Ovary (tissue), 9 donors: ENCODE results near the gene CHML. TPM values are rescaled to one million over a fixed set of nuclear protein-coding genes. Genes with fewer than 3 reads are reported as not detected.

ENCODE experiments used
- DNase-seq, 5 donors: peaks; one replicate each; pipeline ENCODE4 v3.0.0-alpha.2; 2019 to 2020
- H3K27ac ChIP-seq, 2 donors: fragments of 200-600 bp; one replicate each; pipeline versions ENCODE4 v1.5.1 to v1.8.0; 2019 to 2022
- H3K27me3 ChIP-seq: fragments of 200-600 bp; one replicate; pipeline ENCODE4 v1.8.0; 2022
- H3K36me3 ChIP-seq: fragments of 200-600 bp; sonication (generic); one replicate; pipeline ENCODE4 v1.5.1; 2019
- H3K4me1 ChIP-seq: one replicate; pipeline ENCODE4 v1.8.1; 2013; ENCODE audit warnings: mild to moderate bottlenecking, moderate library complexity; ENCODE audit not compliant: insufficient read depth
- H3K4me3 ChIP-seq: fragments of 200-600 bp; sonication (generic); one replicate; pipeline ENCODE4 v1.5.1; 2017
- H3K9me3 ChIP-seq, 2 donors: fragments of 200-600 bp in 1 of 2; sonication (generic) in 1 of 2; one replicate each; pipeline versions ENCODE4 v1.5.1 to v1.8.1; 2013 to 2019; ENCODE audit warnings: mild to moderate bottlenecking in 1 of 2, moderate library complexity in 1 of 2
- EP300 ChIP-seq: sonication (generic); formaldehyde crosslinking; IDR thresholded peaks from one replicate; pipeline ENCODE4 v1.6.1; 2017; ENCODE audit warnings: antibody characterized with exemption
- POLR2A ChIP-seq: fragments of 450-650 bp; IDR thresholded peaks from one replicate; pipeline ENCODE4 v1.6.1; 2017; ENCODE audit warnings: antibody characterized with exemption, mild to moderate bottlenecking, moderate library complexity
- WGBS, 3 donors: extraction: QIAGEN DNeasy Blood & Tissue Kit in 1 of 3; methylation state at CpG; one replicate each; pipeline versions ENCODE4 v1.1.5 to v1.1.7; 2013 to 2017; 5-methylcytosine and 5-hydroxymethylcytosine counted together
- intact Hi-C, 4 donors: fragments of 100-400 bp; cut with DNase I; formaldehyde crosslinking; loops; one replicate each; pipeline versions ENCODE4 v1.11.0 to v1.15.1; 2022 to 2023
- polyA plus RNA-seq, 2 donors: library from polyadenylated mRNA; stranded (reverse); fragments of 200-250 nt in 1 of 2; fragments of 350-450 nt in 1 of 2; fragmentation: Illumina TruSeq in 1 of 2; extraction: RNeasy Lipid Tissue Mini Kit (QIAGEN cat#74804) in 1 of 2; gene quantifications; one replicate each; pipeline ENCODE4 v1.2.3, GENCODE V29; 2013 to 2014
- total RNA-seq, 7 donors: library from RNA; depleted of rRNA in 2 of 7; stranded (reverse); fragments of >200 nt in 2 of 7; fragmentation: NEBNext Ultra II Directional in 3 of 7; extraction: Animal tissue kit (Norgen Biotek cat#: 25700) in 3 of 7; gene quantifications; one replicate each; pipeline versions ENCODE4 v1.1.0 to v1.2.4, GENCODE V29; 2016 to 2023
- TF ChIP-seq, protein P1 (sequence below), 3 donors: fragments of 450-650 bp in 2 of 3; fragments of 200-600 bp in 1 of 3; IDR thresholded peaks; one replicate each; pipeline versions ENCODE4 v1.5.1 to v1.8.0; 2016 to 2022; ENCODE audit warnings: antibody characterized with exemption in 3 of 3, mild to moderate bottlenecking in 1 of 3
- donor health status: DM: no; HTN: no; CAD: no; lungs with moderate emphysema.
- donor health status: DM: no; HTN: no; CAD: no.
- donor health status: Bipolar disorder and iron deficiency.
- donor health status: DM: yes; HTN: yes; CAD: no.
- donor health status: DM: no; HTN: no; CAD: no.
- donor health status: DM: yes; HTN: yes; CAD: no.

Gene CHML
- total and polyA plus RNA-seq, 9 donors = 5.3 to 25.1 (median 11.0) TPM

DNA sequence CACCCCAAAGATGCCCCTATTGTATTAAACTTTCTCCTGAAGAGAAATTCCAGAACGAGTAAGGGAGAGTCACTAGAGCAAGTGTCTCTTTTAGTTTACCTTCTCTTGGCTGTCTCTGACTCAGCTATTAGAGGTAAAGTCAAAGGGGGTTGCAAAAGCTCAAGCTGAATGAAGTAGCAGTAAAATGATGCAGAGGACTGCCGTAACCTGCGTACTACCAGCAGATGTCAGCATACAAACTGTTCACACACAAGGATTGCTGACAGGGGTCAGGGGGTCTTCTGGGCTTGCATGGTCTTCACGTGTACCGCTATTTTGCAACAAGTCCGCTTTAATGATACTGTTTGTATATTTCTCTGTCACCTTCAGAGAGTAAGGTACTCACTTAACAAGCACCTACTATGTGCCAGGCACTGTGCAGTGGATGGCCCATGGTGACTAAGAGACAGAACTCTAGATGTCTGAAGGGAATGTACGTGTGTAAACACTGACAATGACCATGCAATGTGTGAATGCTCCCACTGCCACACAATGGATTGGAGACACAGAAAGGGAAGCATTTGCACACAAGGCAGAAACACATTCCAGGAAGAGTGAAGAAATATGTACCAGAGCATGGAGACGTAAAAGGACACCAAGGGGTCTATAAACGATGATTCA, 34.9 kb downstream of the CHML start:
- H3K9me3 ChIP-seq = no peaks in the 10 kb centered on the region
- H3K27me3 ChIP-seq = no peaks in the 10 kb centered on the region
- no peaks in the 10 kb centered on the region for H3K36me3 ChIP-seq
- intact Hi-C loops = no loop called here
- H3K4me1 ChIP-seq = peaks cover 3% of the 10 kb centered on the region
- 77 to 79% (median 78%) methylated on average over 9 of the region's 9 CpGs for WGBS, 3 donors
- TF ChIP-seq POLR2A = no peak
- TF ChIP-seq, protein P1, sequence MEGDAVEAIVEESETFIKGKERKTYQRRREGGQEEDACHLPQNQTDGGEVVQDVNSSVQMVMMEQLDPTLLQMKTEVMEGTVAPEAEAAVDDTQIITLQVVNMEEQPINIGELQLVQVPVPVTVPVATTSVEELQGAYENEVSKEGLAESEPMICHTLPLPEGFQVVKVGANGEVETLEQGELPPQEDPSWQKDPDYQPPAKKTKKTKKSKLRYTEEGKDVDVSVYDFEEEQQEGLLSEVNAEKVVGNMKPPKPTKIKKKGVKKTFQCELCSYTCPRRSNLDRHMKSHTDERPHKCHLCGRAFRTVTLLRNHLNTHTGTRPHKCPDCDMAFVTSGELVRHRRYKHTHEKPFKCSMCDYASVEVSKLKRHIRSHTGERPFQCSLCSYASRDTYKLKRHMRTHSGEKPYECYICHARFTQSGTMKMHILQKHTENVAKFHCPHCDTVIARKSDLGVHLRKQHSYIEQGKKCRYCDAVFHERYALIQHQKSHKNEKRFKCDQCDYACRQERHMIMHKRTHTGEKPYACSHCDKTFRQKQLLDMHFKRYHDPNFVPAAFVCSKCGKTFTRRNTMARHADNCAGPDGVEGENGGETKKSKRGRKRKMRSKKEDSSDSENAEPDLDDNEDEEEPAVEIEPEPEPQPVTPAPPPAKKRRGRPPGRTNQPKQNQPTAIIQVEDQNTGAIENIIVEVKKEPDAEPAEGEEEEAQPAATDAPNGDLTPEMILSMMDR (IDR thresholded peaks at IDR 0.05) = no peak
- no peak for TF ChIP-seq EP300
- DNase-seq = no peak
- no peak overlapping the region for H3K27ac ChIP-seq
- H3K4me3 ChIP-seq = no peak overlapping the region

DNA sequence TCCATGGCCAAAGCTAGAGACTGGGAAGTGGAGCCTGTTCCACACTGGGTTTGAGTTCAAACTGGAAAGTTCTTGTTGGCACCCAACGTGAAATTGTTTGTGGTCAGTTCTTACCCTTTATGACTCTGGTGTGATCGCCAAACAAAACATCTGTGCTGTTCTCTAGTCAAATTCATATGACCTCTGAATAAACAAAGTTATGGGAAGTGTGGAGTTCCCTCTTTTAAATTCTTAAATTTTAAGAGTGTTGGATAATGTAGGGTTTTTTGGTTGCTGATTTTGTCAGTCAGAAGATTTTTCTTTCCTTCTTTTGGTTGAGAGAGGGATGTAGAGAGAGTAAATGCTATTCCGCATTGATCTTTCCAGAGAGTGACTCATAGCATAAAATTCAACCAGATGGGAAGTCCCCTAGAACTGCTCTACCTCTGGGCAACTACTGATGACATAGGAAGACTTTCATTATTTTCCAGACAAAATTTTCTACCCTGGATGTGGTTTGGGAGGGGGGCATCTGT, 36.4 kb downstream of the CHML start:
- Histone ChIP-seq H3K9me3 (no peaks in the 10 kb centered on the region), H3K4me3 (no peak overlapping the region), H3K36me3 (no peaks in the 10 kb centered on the region), H3K4me1 (no peaks in the 10 kb centered on the region), H3K27ac (no peak overlapping the region), H3K27me3 (no peaks in the 10 kb centered on the region)
- 52 to 59% (median 53%) methylated on average over 3 of the region's 3 CpGs for WGBS, 3 donors
- intact Hi-C loops = no loop called here
- TF ChIP-seq POLR2A = no peak
- TF ChIP-seq, protein P1 (IDR thresholded peaks at IDR 0.05) = no peak
- TF ChIP-seq EP300 = no peak
- no peak for DNase-seq

DNA sequence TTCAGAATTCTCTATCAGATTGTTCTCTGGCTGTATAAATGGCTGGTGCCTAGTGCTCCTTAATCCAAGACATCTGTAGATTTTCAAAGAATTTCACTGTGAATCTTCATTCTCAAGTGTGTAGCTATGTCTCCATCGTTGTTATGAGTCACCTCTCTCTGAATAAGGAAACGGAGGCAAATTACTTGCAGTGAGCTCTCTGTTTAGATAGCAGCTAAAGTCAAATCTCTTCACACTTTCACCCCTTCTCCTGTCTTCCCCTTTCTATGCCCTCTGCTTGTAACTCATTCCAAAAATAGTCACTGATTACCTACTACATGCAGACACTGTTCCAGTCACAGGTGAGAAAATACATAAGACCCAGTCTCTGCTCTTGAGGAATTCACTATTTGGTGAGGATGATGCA, 39.7 kb downstream of the CHML start:
- DNase-seq = no peak
- H3K4me1 ChIP-seq = no peaks in the 10 kb centered on the region
- TF ChIP-seq, protein P1 (IDR thresholded peaks at IDR 0.05) = no peak
- TF ChIP-seq EP300 = no peak
- no peak for TF ChIP-seq POLR2A
- intact Hi-C loops = no loop called here
- 70 to 86% (median 85%) methylated on average over 2 of the region's 2 CpGs for WGBS, 3 donors
- H3K27me3 ChIP-seq = no peaks in the 10 kb centered on the region
- no peak overlapping the region for H3K27ac ChIP-seq
- H3K36me3 ChIP-seq = no peaks in the 10 kb centered on the region
- H3K9me3 ChIP-seq = no peaks in the 10 kb centered on the region
- no peak overlapping the region for H3K4me3 ChIP-seq

DNA sequence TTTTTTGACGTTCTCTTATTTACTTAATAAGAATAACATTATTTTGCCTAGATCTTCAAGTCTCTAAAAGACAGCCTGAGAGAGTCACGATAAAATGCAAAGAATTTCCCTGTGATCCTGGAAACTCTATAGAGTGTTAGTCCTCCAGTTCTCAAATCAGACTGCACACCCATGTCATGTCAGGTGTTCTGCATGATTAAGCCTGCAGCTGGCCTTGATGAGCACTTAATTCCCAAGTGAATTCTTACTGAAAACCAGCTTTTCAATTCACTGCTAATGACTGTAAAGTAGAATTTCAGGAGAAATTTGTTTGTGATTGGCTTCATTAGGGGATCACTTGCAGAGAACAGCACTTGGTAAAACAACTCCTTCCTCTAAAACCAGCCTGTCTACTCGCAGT, 41.9 kb downstream of the CHML start:
- Histone ChIP-seq H3K4me1 (no peaks in the 10 kb centered on the region), H3K27ac (no peak overlapping the region), H3K36me3 (no peaks in the 10 kb centered on the region), H3K9me3 (no peaks in the 10 kb centered on the region), H3K27me3 (no peaks in the 10 kb centered on the region), H3K4me3 (no peak overlapping the region)
- no peak for DNase-seq
- intact Hi-C loops = no loop called here
- TF ChIP-seq, protein P1 (IDR thresholded peaks at IDR 0.05) = no peak
- no peak for TF ChIP-seq POLR2A
- TF ChIP-seq EP300 = no peak
- WGBS, 3 donors = 85 to 92% (median 88%) methylated on average over 3 of the region's 3 CpGs
